Heart right ventricle (tissue), 16 donors: Measurements from ENCODE around the gene OGFOD2. TPM values are rescaled to one million over a fixed set of nuclear protein-coding genes. Genes with fewer than 3 reads are reported as not detected.
A peak's percentile ranks its signal among the peaks of the same experiment; 100 is the strongest.

ENCODE experiments used
- ATAC-seq, 8 donors: fragments of 200-7000 bp; cut with Tn5 transposase; one replicate each; pipeline ENCODE4 v1.9.1; 2020; ENCODE audit warnings: mild to moderate bottlenecking in 8 of 8, moderate library complexity in 8 of 8, moderate number of reproducible peaks in 1 of 8
- DNase-seq, 2 donors: peaks; one replicate each; pipeline ENCODE4 v3.0.0-alpha.2; 2020
- H3K27ac ChIP-seq, 10 donors: fragments of 200-600 bp; sonication (generic) in 2 of 10; one replicate each; pipeline versions ENCODE4 v1.5.0 to v1.8.0; 2020 to 2022; ENCODE audit warnings: mild to moderate bottlenecking in 3 of 10
- H3K27me3 ChIP-seq, 7 donors: fragments of 200-600 bp; one replicate each; pipeline ENCODE4 v1.8.0; 2021 to 2022; ENCODE audit warnings: mild to moderate bottlenecking in 2 of 7
- H3K36me3 ChIP-seq, 9 donors: fragments of 200-600 bp; sonication (generic) in 1 of 9; one replicate each; pipeline versions ENCODE4 v1.5.0 to v1.8.0; 2020 to 2022; ENCODE audit warnings: mild to moderate bottlenecking in 2 of 9
- H3K4me1 ChIP-seq, 9 donors: fragments of 200-600 bp; sonication (generic) in 1 of 9; one replicate each; pipeline versions ENCODE4 v1.5.0 to v1.8.0; 2020 to 2022; ENCODE audit warnings: mild to moderate bottlenecking in 4 of 9
- H3K4me3 ChIP-seq, 10 donors: fragments of 200-600 bp; sonication (generic) in 2 of 10; one replicate each; pipeline versions ENCODE4 v1.5.0 to v1.8.0; 2020 to 2022; ENCODE audit warnings: mild to moderate bottlenecking in 7 of 10, moderate library complexity in 2 of 10
- H3K9me3 ChIP-seq, 11 donors: fragments of 200-600 bp in 10 of 11; sonication (generic) in 2 of 11; one replicate each; pipeline versions ENCODE4 v1.5.0 to v1.8.0; 2013 to 2022; ENCODE audit warnings: mild to moderate bottlenecking in 2 of 11, control low read depth in 1 of 11, moderate library complexity in 1 of 11
- WGBS, 2 donors: extraction: QIAGEN DNeasy Blood & Tissue Kit; methylation state at CpG; one replicate each; pipeline ENCODE4 v1.1.7; 2013; ENCODE audit warnings: inconsistent platforms in 1 of 2; 5-methylcytosine and 5-hydroxymethylcytosine counted together
- intact Hi-C, 10 donors: fragments of 100-400 bp; cut with DNase I; formaldehyde crosslinking; loops; one replicate each; pipeline versions ENCODE4 v1.11.1 to v1.14.2; 2022
- polyA plus RNA-seq, 2 donors: library from polyadenylated mRNA; stranded (reverse); fragments of 200-250 nt; gene quantifications; one replicate each; pipeline ENCODE4 v1.2.3, GENCODE V29; 2013
- total RNA-seq, 10 donors: library from RNA; stranded (reverse); fragmentation: NEBNext Ultra II Directional in 3 of 10; extraction: Animal tissue kit (Norgen Biotek cat#: 25700) in 3 of 10; gene quantifications; one replicate each; pipeline versions ENCODE4 v1.2.1 to v1.2.4, GENCODE V29; 2021 to 2023
- TF ChIP-seq, protein P1 (sequence below), 9 donors: fragments of 200-600 bp; sonication (generic) in 2 of 9; IDR thresholded peaks; one replicate each; pipeline versions ENCODE4 v1.5.0 to v1.8.0; 2021 to 2022; ENCODE audit warnings: antibody characterized with exemption in 9 of 9, mild to moderate bottlenecking in 5 of 9, moderate library complexity in 1 of 9
- donor health status: Arrhythmogenic right ventricular cardiomyopathy.
- donor health status: ischemic (EF 13 %, LVEDD 7.1; RV severe dilation, severe dysfunction).
- donor health status: healthy with polysubstance abuse.
- donor health status: DM: no; HTN: yes; CAD: no.
- donor health status: DM: no; HTN: no; CAD: no.
- donor health status: ischemic (EF 25% LVEDD 6.9; RV normal size, moderate dysfunction).
- donor health status: ischemic (EF 25% LVEDD 5.7; RV mildly dilated, moderate dysfunction).
- donor health status: healthy.
- donor health status: DM: yes; HTN: yes; CAD: no.
- donor health status: Ischemic cardiomyopathy.
- donor health status: ischemic (EF 35%, LVEDD 5.7; RV mildly dilated, moderate dysfunction).
- donor health status: nonischemic (EF 11% LVEDD 7.7; RV severe dilation, severe dysfunction).
- donor health status: DM: yes; HTN: yes; CAD: no.
- donor health status: PGD.
- donor health status: ischemic (EF 29% LVEDD 5.4; RV normal size, mild dysfunction).
- donor health status: nonischemic (EF 23%, LVEDD 6.1; RV moderate dilation, normal function).

OGFOD2 gene
- total and polyA plus RNA-seq, 12 donors: 10.6 to 17.1 (median 12.0) TPM

DNA sequence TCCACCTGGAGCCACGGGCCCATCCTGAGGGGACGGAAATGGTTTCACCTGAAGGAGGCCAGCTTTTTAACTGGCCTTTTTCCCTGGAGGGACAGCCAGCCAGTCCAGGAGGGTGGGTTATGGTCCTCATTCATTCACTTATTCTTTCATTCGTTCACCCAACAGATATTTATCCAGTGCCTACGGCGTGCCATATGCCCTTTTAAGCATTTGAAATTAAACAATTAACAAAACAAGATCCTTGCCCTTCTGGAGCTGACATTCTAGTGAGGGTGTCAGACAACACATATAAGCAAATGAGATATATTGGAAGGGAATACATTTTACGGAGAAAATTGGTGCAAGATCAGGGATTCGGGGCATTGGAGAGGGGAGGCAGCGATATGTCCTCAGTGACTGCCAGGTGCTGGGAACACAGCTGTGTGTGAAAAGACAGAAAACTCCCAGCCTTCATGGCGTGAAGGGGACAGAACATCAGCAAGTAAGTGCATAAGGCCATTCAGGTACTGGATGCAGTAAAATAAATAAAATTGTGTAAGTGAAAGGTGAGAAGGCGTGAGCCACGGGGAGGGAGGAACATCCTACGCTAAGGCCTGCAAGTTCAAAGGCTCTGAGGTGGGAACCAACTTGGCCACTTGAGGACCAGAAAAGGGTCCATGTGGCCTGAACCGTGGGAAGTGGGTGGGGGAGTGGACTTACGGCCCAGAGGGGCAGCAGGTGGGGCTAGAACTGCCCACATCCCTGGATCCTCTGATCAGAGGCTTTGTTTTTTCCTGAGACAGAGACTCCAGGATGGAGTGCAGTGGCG, 8.1 kb upstream of the OGFOD2 start:
- intact Hi-C loops: loop anchor here in 2 of 10 donors (5.0 kb wide), 2 partner anchors 265 to 270 kb away; partner anchors contain the start of genes MPHOSPH9 (in 1 of the 2) and MTRFR (in 1 of the 2)
- ATAC-seq (no peak), DNase-seq (no peak)
- peak overlapping the region in 6 of 10 donors; percentile 60 to 94 (median 73) for H3K4me3 ChIP-seq
- no peaks in the 10 kb centered on the region for H3K36me3 ChIP-seq
- 59 to 60% methylated on average over 15 of the region's 15 CpGs for WGBS, 2 donors
- H3K27ac ChIP-seq: peak overlapping the region in 6 of 10 donors; percentile 9 to 74 (median 28)
- H3K9me3 ChIP-seq: no peaks in the 10 kb centered on the region
- H3K4me1 ChIP-seq: peaks cover 11 to 50% (median 33%) of the 10 kb centered on the region in 9 donors
- no peaks in the 10 kb centered on the region for H3K27me3 ChIP-seq
- TF ChIP-seq, protein P1, sequence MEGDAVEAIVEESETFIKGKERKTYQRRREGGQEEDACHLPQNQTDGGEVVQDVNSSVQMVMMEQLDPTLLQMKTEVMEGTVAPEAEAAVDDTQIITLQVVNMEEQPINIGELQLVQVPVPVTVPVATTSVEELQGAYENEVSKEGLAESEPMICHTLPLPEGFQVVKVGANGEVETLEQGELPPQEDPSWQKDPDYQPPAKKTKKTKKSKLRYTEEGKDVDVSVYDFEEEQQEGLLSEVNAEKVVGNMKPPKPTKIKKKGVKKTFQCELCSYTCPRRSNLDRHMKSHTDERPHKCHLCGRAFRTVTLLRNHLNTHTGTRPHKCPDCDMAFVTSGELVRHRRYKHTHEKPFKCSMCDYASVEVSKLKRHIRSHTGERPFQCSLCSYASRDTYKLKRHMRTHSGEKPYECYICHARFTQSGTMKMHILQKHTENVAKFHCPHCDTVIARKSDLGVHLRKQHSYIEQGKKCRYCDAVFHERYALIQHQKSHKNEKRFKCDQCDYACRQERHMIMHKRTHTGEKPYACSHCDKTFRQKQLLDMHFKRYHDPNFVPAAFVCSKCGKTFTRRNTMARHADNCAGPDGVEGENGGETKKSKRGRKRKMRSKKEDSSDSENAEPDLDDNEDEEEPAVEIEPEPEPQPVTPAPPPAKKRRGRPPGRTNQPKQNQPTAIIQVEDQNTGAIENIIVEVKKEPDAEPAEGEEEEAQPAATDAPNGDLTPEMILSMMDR (IDR thresholded peaks at IDR 0.05): no peak

DNA sequence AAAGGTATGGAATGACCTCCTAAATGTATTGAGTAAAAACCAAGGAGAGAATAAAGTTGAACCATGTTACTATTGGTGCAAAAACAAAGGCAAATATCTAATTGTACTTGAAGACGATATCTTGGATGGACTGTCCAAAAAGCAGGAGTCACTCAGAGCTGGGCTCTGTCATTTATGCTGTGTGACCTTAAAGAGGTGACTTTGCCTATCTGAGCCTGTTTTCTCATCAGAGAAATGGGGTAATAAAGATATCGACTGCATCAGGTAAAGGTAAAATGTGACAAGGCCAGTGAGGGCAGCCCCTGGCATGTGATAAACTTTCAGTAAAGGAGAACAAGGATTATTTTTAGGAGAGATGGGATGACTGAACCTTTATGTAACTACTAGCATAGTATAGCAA, 6.9 kb upstream of the OGFOD2 start:
- intact Hi-C loops: loop anchor here in 2 of 10 donors (5.0 kb wide), 2 partner anchors 264 to 269 kb away; partner anchors contain the start of genes MPHOSPH9 (in 1 of the 2) and MTRFR (in 1 of the 2)
- Histone ChIP-seq H3K9me3 (no peaks in the 10 kb centered on the region), H3K36me3 (no peaks in the 10 kb centered on the region), H3K4me3 (no peak overlapping the region), H3K4me1 (peaks cover 11 to 38% (median 29%) of the 10 kb centered on the region in 9 donors), H3K27me3 (no peaks in the 10 kb centered on the region), H3K27ac (no peak overlapping the region)
- ATAC-seq (no peak), DNase-seq (no peak)
- TF ChIP-seq, protein P1 (IDR thresholded peaks at IDR 0.05): no peak
- 82 to 86% methylated on average over 2 of the region's 2 CpGs for WGBS, 2 donors

DNA sequence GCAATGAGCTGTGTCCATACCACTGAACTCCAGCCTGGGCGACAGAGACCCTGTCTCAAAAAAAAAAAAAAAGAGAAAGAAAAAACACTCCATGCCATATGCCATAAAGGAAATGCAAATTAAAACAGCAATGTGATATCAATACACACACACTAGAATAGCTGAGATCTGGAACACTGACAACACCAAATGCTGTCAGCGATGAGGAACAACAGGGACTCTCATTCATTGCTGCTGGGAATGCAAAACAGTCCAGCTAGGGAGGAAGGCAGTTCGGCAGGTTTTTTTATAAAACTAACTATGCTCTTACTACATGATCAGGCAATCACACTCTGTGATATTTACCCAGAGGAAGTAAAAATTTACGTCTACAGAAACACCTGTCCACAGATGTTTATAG, 5.4 kb upstream of the OGFOD2 start:
- WGBS, 2 donors: 50 to 54% methylated on average over 4 of the region's 4 CpGs
- no peaks in the 10 kb centered on the region for H3K9me3 ChIP-seq
- H3K4me3 ChIP-seq: no peak overlapping the region
- no peaks in the 10 kb centered on the region for H3K36me3 ChIP-seq
- ATAC-seq: no peak
- H3K27ac ChIP-seq: no peak overlapping the region
- intact Hi-C loops: loop anchor here in 2 of 10 donors (5.0 kb wide), 2 partner anchors 263 to 268 kb away; partner anchors contain the start of genes MPHOSPH9 (in 1 of the 2) and MTRFR (in 1 of the 2)
- H3K27me3 ChIP-seq: no peaks in the 10 kb centered on the region
- TF ChIP-seq, protein P1 (IDR thresholded peaks at IDR 0.05): no peak
- H3K4me1 ChIP-seq: peaks cover 7 to 30% (median 21%) of the 10 kb centered on the region in 9 donors
- no peak for DNase-seq

DNA sequence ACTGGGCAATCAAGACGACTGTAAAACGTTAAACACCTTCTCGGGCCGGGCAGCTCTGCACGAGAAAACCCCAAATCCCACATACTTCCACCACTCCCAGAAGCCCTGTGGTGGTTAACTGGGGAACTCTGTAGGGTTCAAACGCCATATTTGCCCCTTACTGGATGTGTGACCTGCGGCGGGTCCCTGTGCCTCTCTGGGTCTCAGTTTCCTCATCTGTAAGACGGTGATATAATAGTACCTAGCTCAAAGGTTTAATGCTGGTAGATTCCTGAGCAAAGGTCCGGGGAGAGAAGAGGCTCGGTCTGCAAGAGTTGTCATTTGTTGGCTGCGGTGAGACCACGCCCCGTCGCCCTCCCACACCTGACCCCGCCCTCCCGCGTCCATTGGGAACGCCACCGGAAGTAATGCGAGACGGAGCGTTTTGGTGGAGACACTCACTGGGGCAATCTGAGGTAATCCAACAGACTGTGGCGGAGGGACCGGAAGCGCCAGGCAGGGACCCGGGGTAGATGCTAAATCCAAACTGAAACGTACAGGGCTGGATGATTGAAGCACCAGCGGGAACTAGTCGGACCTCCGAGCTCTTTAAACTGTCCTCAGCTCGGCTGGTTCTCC, 661 bp upstream of the OGFOD2 start:
- 1% methylated on average over 32 of the region's 32 CpGs for WGBS, 2 donors
- DNase-seq: peak; percentile 97 to 98
- peaks cover 0 to 22% (median 0%) of the 10 kb centered on the region in 9 donors for H3K36me3 ChIP-seq
- peak overlapping the region; percentile 59 to 99 (median 85) for H3K4me3 ChIP-seq
- H3K27me3 ChIP-seq: no peaks in the 10 kb centered on the region
- no peaks in the 10 kb centered on the region for H3K9me3 ChIP-seq
- ATAC-seq: peak; percentile 94 to 98 (median 96)
- intact Hi-C loops: no loop called here
- TF ChIP-seq, protein P1 (IDR thresholded peaks at IDR 0.05): no peak
- peaks cover 9 to 42% (median 28%) of the 10 kb centered on the region in 9 donors for H3K4me1 ChIP-seq
- H3K27ac ChIP-seq: peak overlapping the region; percentile 93 to 100 (median 98)
